Adrenal gland (tissue), 12 donors: Measurements from ENCODE around the gene MCM3AP. TPM values are rescaled to one million over a fixed set of nuclear protein-coding genes. Genes with fewer than 3 reads are reported as not detected.

Experiments used
- DNase-seq, 7 donors: peaks; one replicate each; pipeline ENCODE4 v3.0.0-alpha.2; 2019 to 2020
- H3K27ac ChIP-seq, 5 donors: fragments of 200-600 bp; sonication (generic) in 4 of 5; 1 replicate in 3 of 5; 2 replicates in 2 of 5; pipeline versions ENCODE4 v1.5.1 to v1.8.0; 2016 to 2020; ENCODE audit warnings: mild to moderate bottlenecking in 1 of 5
- H3K27me3 ChIP-seq: fragments of 200-600 bp; 2 replicates; pipeline ENCODE4 v1.8.0; 2021
- H3K36me3 ChIP-seq, 2 donors: fragments of 200-600 bp; replicated peaks in 1 of 2; 1 replicate in 1 of 2; 2 replicates in 1 of 2; pipeline versions ENCODE4 v1.5.1 to v1.8.0; 2018 to 2022
- H3K4me1 ChIP-seq, 2 donors: fragments of 200-600 bp; replicated peaks in 1 of 2; 1 replicate in 1 of 2; 2 replicates in 1 of 2; pipeline versions ENCODE4 v1.5.1 to v1.8.0; 2018 to 2021
- H3K4me3 ChIP-seq, 4 donors: fragments of 200-600 bp; sonication (generic) in 3 of 4; one replicate each; pipeline ENCODE4 v1.5.1; 2016 to 2018
- H3K9me3 ChIP-seq, 3 donors: fragments of 200-600 bp; sonication (generic) in 1 of 3; replicated peaks in 1 of 3; 1 replicate in 2 of 3; 2 replicates in 1 of 3; pipeline versions ENCODE4 v1.5.1 to v1.8.0; 2016 to 2021
- POLR2A ChIP-seq, 2 donors: fragments of 450-650 bp; IDR thresholded peaks; one replicate each; pipeline ENCODE4 v1.6.1; 2017; ENCODE audit warnings: antibody characterized with exemption in 2 of 2, mild to moderate bottlenecking in 2 of 2, moderate library complexity in 1 of 2
- WGBS, 4 donors: extraction: QIAGEN DNeasy Blood & Tissue Kit in 2 of 4; methylation state at CpG; one replicate each; pipeline versions ENCODE4 v1.1.5 to v1.1.7; 2013 to 2017; 5-methylcytosine and 5-hydroxymethylcytosine counted together
- intact Hi-C, 2 donors: fragments of 100-400 bp; cut with DNase I; formaldehyde crosslinking; loops; one replicate each; pipeline versions ENCODE4 v1.14.1 to v1.15.0; 2022 to 2023
- polyA plus RNA-seq, 3 donors: library from polyadenylated mRNA; stranded (reverse); fragments of 200-250 nt in 2 of 3; fragments of 350-450 nt in 1 of 3; fragmentation: Illumina TruSeq in 1 of 3; extraction: RNeasy Lipid Tissue Mini Kit (QIAGEN cat#74804) in 1 of 3; gene quantifications; one replicate each; pipeline ENCODE4 v1.2.3, GENCODE V29; 2013 to 2014
- total RNA-seq, 9 donors: library from RNA; depleted of rRNA in 4 of 9; stranded (reverse); fragments of >200 nt in 4 of 9; fragments of 120-200 nt in 1 of 9; fragmentation: NEBNext Ultra II Directional in 1 of 9; extraction: Animal tissue kit (Norgen Biotek cat#: 25700) in 1 of 9; gene quantifications; one replicate each; pipeline versions ENCODE4 v1.1.0 to v1.2.4, GENCODE V29; 2013 to 2023
- TF ChIP-seq, protein P1 (sequence below), 6 experiments: fragments of 450-650 bp in 4 of 6; fragments of 200-600 bp in 2 of 6; sonication (generic) in 1 of 6; IDR thresholded peaks; 1 replicate in 5 of 6; 2 replicates in 1 of 6; pipeline versions ENCODE4 v1.5.1 to v1.8.0; 2016 to 2021; ENCODE audit warnings: antibody characterized with exemption in 6 of 6, mild to moderate bottlenecking in 2 of 6, moderate library complexity in 1 of 6
- donor health status: healthy with polysubstance abuse.
- donor health status: Bipolar disorder and iron deficiency.
- donor health status: DM: yes; HTN: yes; CAD: no.
- donor health status: DM: no; HTN: no; CAD: no.
- donor health status: DM: no; HTN: no; CAD: no.
- donor health status: DM: yes; HTN: yes; CAD: no.

Gene MCM3AP
- total and polyA plus RNA-seq, 12 donors: 34.8 to 89.4 (median 70.1) TPM

DNA sequence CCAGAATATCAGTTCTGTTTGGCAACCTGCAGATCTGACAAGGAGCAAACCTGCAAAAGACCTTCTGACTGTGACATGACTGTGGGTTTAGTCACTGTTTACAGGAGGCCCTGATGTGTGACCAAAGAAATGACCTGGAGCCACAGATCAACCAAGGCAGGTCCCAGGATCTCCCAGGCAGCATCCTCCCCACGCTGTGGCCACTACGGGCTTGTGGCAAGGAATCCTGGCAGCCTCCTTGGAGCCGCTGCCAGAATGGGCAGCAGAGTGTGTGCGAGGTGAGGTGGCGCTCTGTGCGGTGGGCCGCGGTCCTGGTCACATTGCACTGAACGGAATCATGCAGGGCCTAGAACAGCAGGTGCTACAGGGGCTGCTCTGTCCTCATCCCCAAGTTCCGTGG lies 15.9 kb downstream of the MCM3AP start:
- H3K27me3 ChIP-seq: no peaks in the 10 kb centered on the region
- no peak overlapping the region for H3K27ac ChIP-seq
- no peaks in the 10 kb centered on the region for H3K9me3 ChIP-seq
- H3K4me3 ChIP-seq: no peak overlapping the region
- no peaks in the 10 kb centered on the region for H3K4me1 ChIP-seq
- intact Hi-C loops: no loop called here
- DNase-seq: no peak
- TF ChIP-seq POLR2A (IDR thresholded peaks at IDR 0.05): no peak
- TF ChIP-seq, protein P1, sequence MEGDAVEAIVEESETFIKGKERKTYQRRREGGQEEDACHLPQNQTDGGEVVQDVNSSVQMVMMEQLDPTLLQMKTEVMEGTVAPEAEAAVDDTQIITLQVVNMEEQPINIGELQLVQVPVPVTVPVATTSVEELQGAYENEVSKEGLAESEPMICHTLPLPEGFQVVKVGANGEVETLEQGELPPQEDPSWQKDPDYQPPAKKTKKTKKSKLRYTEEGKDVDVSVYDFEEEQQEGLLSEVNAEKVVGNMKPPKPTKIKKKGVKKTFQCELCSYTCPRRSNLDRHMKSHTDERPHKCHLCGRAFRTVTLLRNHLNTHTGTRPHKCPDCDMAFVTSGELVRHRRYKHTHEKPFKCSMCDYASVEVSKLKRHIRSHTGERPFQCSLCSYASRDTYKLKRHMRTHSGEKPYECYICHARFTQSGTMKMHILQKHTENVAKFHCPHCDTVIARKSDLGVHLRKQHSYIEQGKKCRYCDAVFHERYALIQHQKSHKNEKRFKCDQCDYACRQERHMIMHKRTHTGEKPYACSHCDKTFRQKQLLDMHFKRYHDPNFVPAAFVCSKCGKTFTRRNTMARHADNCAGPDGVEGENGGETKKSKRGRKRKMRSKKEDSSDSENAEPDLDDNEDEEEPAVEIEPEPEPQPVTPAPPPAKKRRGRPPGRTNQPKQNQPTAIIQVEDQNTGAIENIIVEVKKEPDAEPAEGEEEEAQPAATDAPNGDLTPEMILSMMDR (IDR thresholded peaks at IDR 0.05): no peak
- WGBS, 4 donors: 93 to 97% (median 95%) methylated on average over 10 of the region's 10 CpGs
- peaks cover 0 to 99% of the 10 kb centered on the region in 2 donors for H3K36me3 ChIP-seq

DNA sequence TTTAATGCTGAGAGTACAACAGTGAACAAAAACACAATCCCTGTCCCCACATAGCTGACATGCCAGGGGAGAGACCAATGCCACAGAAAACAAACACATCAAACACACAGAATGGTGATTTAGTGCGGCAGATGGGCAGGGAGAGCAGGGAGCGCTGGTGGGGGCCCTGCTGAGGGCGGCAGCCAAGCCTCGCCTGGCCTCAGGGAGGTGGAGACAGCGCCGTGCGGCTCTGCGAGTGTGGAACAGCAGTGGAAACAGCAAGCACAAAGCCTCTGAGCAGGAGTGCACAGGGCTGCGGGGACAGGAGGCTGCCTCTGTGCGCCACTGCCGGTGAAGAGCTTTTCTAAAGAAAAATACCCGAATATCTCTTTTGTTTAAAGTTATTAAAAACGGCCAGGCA lies 17.0 kb downstream of the MCM3AP start:
- intact Hi-C loops: no loop called here
- DNase-seq: no peak
- Histone ChIP-seq H3K4me1 (no peaks in the 10 kb centered on the region), H3K27me3 (no peaks in the 10 kb centered on the region), H3K27ac (no peak overlapping the region), H3K36me3 (peaks cover 0 to 98% of the 10 kb centered on the region in 2 donors), H3K4me3 (no peak overlapping the region), H3K9me3 (no peaks in the 10 kb centered on the region)
- TF ChIP-seq, protein P1 (IDR thresholded peaks at IDR 0.05): no peak
- no peak for TF ChIP-seq POLR2A (IDR thresholded peaks at IDR 0.05)
- 88 to 94% (median 91%) methylated on average over 13 of the region's 13 CpGs for WGBS, 4 donors

DNA sequence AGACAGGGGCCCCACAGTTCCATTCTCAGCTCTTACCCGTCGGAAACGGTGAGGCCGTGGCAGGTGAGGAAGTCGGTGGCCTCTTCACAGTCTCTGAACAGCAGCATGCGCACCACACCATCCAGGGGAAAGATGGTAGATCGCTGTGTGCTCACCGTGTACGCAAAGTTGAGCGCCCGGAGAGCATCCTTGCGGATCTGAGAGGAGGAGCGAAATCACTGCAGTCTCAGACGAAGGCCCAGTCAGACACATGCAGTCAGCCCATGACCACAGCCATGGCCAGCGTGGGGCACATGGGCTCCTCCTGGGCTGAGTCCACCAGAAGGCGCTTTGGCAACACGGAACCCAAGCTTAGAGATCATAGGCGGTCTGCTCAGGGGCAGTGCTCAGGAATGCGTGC lies 18.5 kb downstream of the MCM3AP start:
- DNase-seq: no peak
- 90 to 95% (median 94%) methylated on average over 19 of the region's 19 CpGs for WGBS, 4 donors
- H3K9me3 ChIP-seq: no peaks in the 10 kb centered on the region
- peaks cover 0 to 92% of the 10 kb centered on the region in 2 donors for H3K36me3 ChIP-seq
- no peaks in the 10 kb centered on the region for H3K4me1 ChIP-seq
- intact Hi-C loops: no loop called here
- no peak overlapping the region for H3K27ac ChIP-seq
- no peaks in the 10 kb centered on the region for H3K27me3 ChIP-seq
- TF ChIP-seq, protein P1 (IDR thresholded peaks at IDR 0.05): no peak
- TF ChIP-seq POLR2A (IDR thresholded peaks at IDR 0.05): no peak
- no peak overlapping the region for H3K4me3 ChIP-seq

DNA sequence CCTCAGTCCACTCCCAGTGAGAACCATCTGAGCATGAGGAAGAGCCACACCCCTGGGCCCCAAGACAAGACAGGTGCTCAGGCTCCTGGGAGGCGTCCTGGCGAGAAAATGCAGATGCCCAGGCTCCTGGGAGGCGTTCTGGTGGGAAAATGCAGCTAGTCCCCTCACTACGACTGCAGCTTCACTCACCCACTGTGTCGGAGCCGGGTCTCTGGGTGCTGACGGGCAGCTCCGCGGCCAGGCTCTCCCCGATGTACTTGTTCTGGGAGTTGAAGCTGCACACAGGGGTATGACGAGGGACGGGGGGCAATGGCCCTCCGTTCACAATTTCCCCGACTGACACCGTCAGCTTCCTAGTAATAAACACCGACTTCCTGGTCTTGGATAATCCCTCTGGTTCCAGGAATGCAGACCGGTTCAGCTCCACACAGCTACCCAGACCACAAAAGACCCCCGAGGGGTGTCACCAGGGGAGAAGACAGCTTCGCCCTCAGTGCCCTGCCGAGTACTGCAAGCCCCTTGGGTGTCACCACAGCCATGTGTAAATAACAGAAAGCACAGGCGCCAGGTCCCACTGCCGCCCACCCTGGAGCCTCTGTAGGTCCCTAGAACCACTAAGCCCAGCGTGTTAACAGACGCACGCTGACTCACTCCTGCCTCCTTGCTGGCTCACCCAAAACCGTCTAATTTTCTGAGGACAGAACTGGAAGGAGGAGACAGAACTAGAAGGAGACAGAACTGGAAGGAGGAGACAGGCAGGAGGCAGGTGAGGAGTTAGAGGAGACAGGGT lies 19.5 kb downstream of the MCM3AP start:
- DNase-seq: no peak
- no peaks in the 10 kb centered on the region for H3K9me3 ChIP-seq
- intact Hi-C loops: no loop called here
- no peaks in the 10 kb centered on the region for H3K4me1 ChIP-seq
- H3K36me3 ChIP-seq: peaks cover 0 to 92% of the 10 kb centered on the region in 2 donors
- TF ChIP-seq, protein P1 (IDR thresholded peaks at IDR 0.05): no peak
- TF ChIP-seq POLR2A (IDR thresholded peaks at IDR 0.05): no peak
- H3K27ac ChIP-seq: no peak overlapping the region
- H3K27me3 ChIP-seq: no peaks in the 10 kb centered on the region
- no peak overlapping the region for H3K4me3 ChIP-seq
- WGBS, 4 donors: 82 to 90% (median 88%) methylated on average over 22 to 26 of the region's 26 CpGs
